ENCODE data around the gene KRTAP19-6. TPM values are rescaled to one million over a fixed set of nuclear protein-coding genes. Genes with fewer than 3 reads are reported as not detected.
"Not testable (repeated sequence)": the region's sequence is repeated elsewhere in the genome, so short reads cannot be mapped to it uniquely, and the experiment has no call there.

Gene KRTAP19-6
- not detected for total RNA-seq

- FAIRE-seq (no peak), DNase-seq (ENCODE audit: low spot score in 2 of 2) (no peak)
Observed at GRCh38 chr21:30541764-30542163, at the start of gene KRTAP19-6. KRTAP19-6 (minus strand) TSS chr21:30541864; CDS start chr21:30541833, 31 bp downstream.

- FAIRE-seq (no peak), DNase-seq (ENCODE audit: low spot score in 2 of 2) (no peak)
Observed at GRCh38 chr21:30590297-30590696, 48.6 kb upstream of the KRTAP19-6 start, which contains the start of gene KRTAP22-2. KRTAP22-2 (minus strand) TSS chr21:30590397.

GRCh38 chr21:30582870-30583269 is 41.2 kb upstream of the KRTAP19-6 start:
- FAIRE-seq (no peak), DNase-seq (ENCODE audit: low spot score in 2 of 2) (no peak)

- FAIRE-seq (no peak), DNase-seq (ENCODE audit: low spot score in 2 of 2) (no peak)
Observed at GRCh38 chr21:30580132-30580531, 38.5 kb upstream of the KRTAP19-6 start.

GRCh38 chr21:30579346-30579745 is 37.7 kb upstream of the KRTAP19-6 start:
- no peak for FAIRE-seq
- DNase-seq (ENCODE audit: low spot score in 2 of 2) = no peak

- FAIRE-seq = no peak
- DNase-seq (ENCODE audit: low spot score in 2 of 2) = no peak
Observed at GRCh38 chr21:30577766-30578165, 36.1 kb upstream of the KRTAP19-6 start.

- no peak for DNase-seq (ENCODE audit: low spot score in 2 of 2)
- no peak for FAIRE-seq
Observed at GRCh38 chr21:30567617-30568016, 26.0 kb upstream of the KRTAP19-6 start.

- no peak for DNase-seq (ENCODE audit: low spot score in 2 of 2)
- FAIRE-seq = no peak
Observed at GRCh38 chr21:30563630-30564029, 22.0 kb upstream of the KRTAP19-6 start.

GRCh38 chr21:30563072-30563471 is 21.4 kb upstream of the KRTAP19-6 start:
- DNase-seq (ENCODE audit: low spot score in 2 of 2) (no peak), FAIRE-seq (no peak)

- no peak for DNase-seq (ENCODE audit: low spot score in 2 of 2)
- no peak for FAIRE-seq
Observed at GRCh38 chr21:30561957-30562356, 20.3 kb upstream of the KRTAP19-6 start.

- no peak for FAIRE-seq
- DNase-seq (ENCODE audit: low spot score in 2 of 2) = no peak
Observed at GRCh38 chr21:30561264-30561895, 19.7 kb upstream of the KRTAP19-6 start, which contains the start of gene KRTAP19-7. KRTAP19-7 (minus strand) TSS chr21:30561314; CDS start chr21:30561289, 25 bp downstream.

GRCh38 chr21:30555095-30555494 is 13.4 kb upstream of the KRTAP19-6 start:
- no peak for DNase-seq (ENCODE audit: low spot score in 2 of 2)
- peak; percentile 13 for FAIRE-seq

- FAIRE-seq (no peak), DNase-seq (ENCODE audit: low spot score in 2 of 2) (no peak)
Observed at GRCh38 chr21:30552782-30553181, 11.1 kb upstream of the KRTAP19-6 start.

- FAIRE-seq (no peak), DNase-seq (ENCODE audit: low spot score in 2 of 2) (no peak)
Observed at GRCh38 chr21:30518876-30519275, 22.8 kb downstream of the KRTAP19-6 start.

GRCh38 chr21:30515681-30516080 is 26.0 kb downstream of the KRTAP19-6 start:
- DNase-seq (ENCODE audit: low spot score in 2 of 2) = no peak
- FAIRE-seq = no peak

- not testable (repeated sequence) for FAIRE-seq; DNase-seq (ENCODE audit: low spot score in 2 of 2)
Observed at GRCh38 chr21:30505621-30506205, 36.0 kb downstream of the KRTAP19-6 start.

GRCh38 chr21:30502041-30502440 is 39.6 kb downstream of the KRTAP19-6 start, which contains the start of gene KRTAP19-5:
KRTAP19-5 (minus strand) TSS chr21:30502141; CDS start chr21:30502090, 51 bp downstream.
- FAIRE-seq (no peak), DNase-seq (ENCODE audit: low spot score in 2 of 2) (no peak)

- FAIRE-seq = no peak
- DNase-seq (ENCODE audit: low spot score in 2 of 2) = no peak
Observed at GRCh38 chr21:30497065-30497464, 44.6 kb downstream of the KRTAP19-6 start, which contains the start of gene KRTAP19-4. KRTAP19-4 (minus strand) TSS chr21:30497165; CDS start chr21:30497110, 55 bp downstream.

GRCh38 chr21:30491963-30492428 is 49.7 kb downstream of the KRTAP19-6 start, which contains the start of gene KRTAP19-3:
KRTAP19-3 (minus strand) TSS chr21:30492013; CDS start chr21:30491957, 56 bp downstream.
- FAIRE-seq (no peak), DNase-seq (ENCODE audit: low spot score in 2 of 2) (no peak)
